CD14-positive monocyte (primary cell): Measurements from ENCODE around the gene CCDC78. TPM values are rescaled to one million over a fixed set of nuclear protein-coding genes. Genes with fewer than 3 reads are reported as not detected.
A peak's percentile ranks its signal among the peaks of the same experiment; 100 is the strongest.

Experiments
- DNase-seq, 3 donors: peaks; one replicate each; pipeline ENCODE4 v3.0.0-alpha.2; 2011 to 2022
- H2AFZ ChIP-seq: 2 replicates; pipeline ENCODE4 v1.6.0; 2012; ENCODE audit warnings: mild to moderate bottlenecking, low read depth, low read length, inconsistent platforms; ENCODE audit not compliant: insufficient read depth, poor library complexity, severe bottlenecking
- H3K27ac ChIP-seq, 2 donors: 1 replicate in 1 of 2; 2 replicates in 1 of 2; pipeline ENCODE4 v1.5.1; 2012 to 2013; ENCODE audit warnings: low read length in 2 of 2, control low read depth in 1 of 2, inconsistent platforms in 1 of 2, low read depth in 1 of 2, mild to moderate bottlenecking in 1 of 2
- H3K27me3 ChIP-seq, 2 donors: one replicate each; pipeline versions ENCODE4 v1.6.0 to v1.6.1; 2011 to 2013; ENCODE audit warnings: low read length in 2 of 2; ENCODE audit not compliant: control insufficient read depth in 2 of 2, insufficient read depth in 2 of 2
- H3K36me3 ChIP-seq, 2 donors: replicated peaks in 1 of 2; 1 replicate in 1 of 2; 2 replicates in 1 of 2; pipeline versions ENCODE4 v1.5.1 to v1.6.1; 2012 to 2013; ENCODE audit warnings: low read length in 2 of 2, control low read depth in 1 of 2, inconsistent platforms in 1 of 2, mild to moderate bottlenecking in 1 of 2; ENCODE audit not compliant: insufficient read depth in 2 of 2, control insufficient read depth in 1 of 2
- H3K4me1 ChIP-seq, 2 donors: 1 replicate in 1 of 2; 2 replicates in 1 of 2; pipeline versions ENCODE4 v1.5.1 to v1.6.1; 2012 to 2013; ENCODE audit warnings: low read length in 2 of 2, control low read depth in 1 of 2, inconsistent platforms in 1 of 2, mild to moderate bottlenecking in 1 of 2, moderate library complexity in 1 of 2; ENCODE audit not compliant: insufficient read depth in 2 of 2, control insufficient read depth in 1 of 2
- H3K4me2 ChIP-seq: replicated peaks from 2 replicates; pipeline ENCODE3; 2012; ENCODE audit warnings: low read length, moderate library complexity, mild to moderate bottlenecking; ENCODE audit not compliant: poor library complexity, severe bottlenecking; ENCODE audit errors: extremely low read depth
- H3K4me3 ChIP-seq, 3 experiments: fragments of 200-600 bp in 1 of 3; sonication (generic) in 1 of 3; replicated peaks in 1 of 3; 1 replicate in 2 of 3; 2 replicates in 1 of 3; pipeline ENCODE4 v1.5.1; 2011 to 2013; ENCODE audit warnings: low read length in 3 of 3, mild to moderate bottlenecking in 3 of 3, control low read depth in 2 of 3, low read depth in 2 of 3, inconsistent platforms in 1 of 3, moderate library complexity in 1 of 3
- H3K79me2 ChIP-seq: 2 replicates; pipeline ENCODE4 v1.6.0; 2012; ENCODE audit warnings: mild to moderate bottlenecking, control low read depth, inconsistent platforms, low read length, moderate library complexity; ENCODE audit not compliant: insufficient read depth
- H3K9ac ChIP-seq: 2 replicates; pipeline ENCODE4 v1.6.0; 2017; ENCODE audit warnings: low read length, mild to moderate bottlenecking; ENCODE audit not compliant: insufficient read depth, poor library complexity, severe bottlenecking
- H3K9me3 ChIP-seq, 2 donors: replicated peaks in 1 of 2; 1 replicate in 1 of 2; 2 replicates in 1 of 2; pipeline versions ENCODE4 v1.5.1 to v1.6.1; 2012 to 2013; ENCODE audit warnings: low read length in 2 of 2, control low read depth in 1 of 2; ENCODE audit not compliant: control insufficient read depth in 1 of 2, insufficient read depth in 1 of 2
- H4K20me1 ChIP-seq: 2 replicates; pipeline ENCODE4 v1.6.0; 2012; ENCODE audit warnings: mild to moderate bottlenecking, low read length, control low read depth, moderate library complexity; ENCODE audit not compliant: insufficient read depth
- H3K27ac Mint-ChIP-seq, 7 donors: one replicate each; pipeline ENCODE4 v1.8.0; 2020; ENCODE audit warnings: mild to moderate bottlenecking in 7 of 7, mixed read lengths in 7 of 7, moderate library complexity in 6 of 7, inconsistent platforms in 2 of 7
- H3K27me3 Mint-ChIP-seq, 3 donors: one replicate each; pipeline ENCODE4 v1.8.0; 2021 to 2022; ENCODE audit warnings: low read depth in 3 of 3, mild to moderate bottlenecking in 3 of 3, mixed read lengths in 3 of 3, moderate library complexity in 3 of 3, inconsistent platforms in 1 of 3
- H3K36me3 Mint-ChIP-seq, 2 donors: one replicate each; pipeline ENCODE4 v1.8.0; 2020; ENCODE audit warnings: mixed read lengths in 2 of 2, inconsistent platforms in 1 of 2, mild to moderate bottlenecking in 1 of 2
- H3K4me1 Mint-ChIP-seq: one replicate; pipeline ENCODE4 v1.8.0; 2020; ENCODE audit warnings: mild to moderate bottlenecking, mixed read lengths
- H3K4me3 Mint-ChIP-seq, 2 donors: one replicate each; pipeline ENCODE4 v1.8.0; 2020; ENCODE audit warnings: mild to moderate bottlenecking in 2 of 2, mixed read lengths in 2 of 2, moderate library complexity in 1 of 2
- H3K9me3 Mint-ChIP-seq, 7 donors: one replicate each; pipeline ENCODE4 v1.8.0; 2020 to 2022; ENCODE audit warnings: mixed read lengths in 7 of 7, mild to moderate bottlenecking in 6 of 7, moderate library complexity in 6 of 7, inconsistent platforms in 2 of 7
- WGBS: methylation state at CpG from one replicate; pipeline ENCODE4 v1.1.5; 2013; ENCODE audit warnings: missing lambda C conversion rate; ENCODE audit not compliant: insufficient coverage; 5-methylcytosine and 5-hydroxymethylcytosine counted together
- intact Hi-C, 2 donors: fragments of 100-400 bp; cut with micrococcal nuclease; formaldehyde crosslinking; loops; one replicate each; pipeline versions ENCODE4 v1.15.0 to v1.15.1; 2023
- polyA plus RNA-seq, 3 donors: library from polyadenylated mRNA; depleted of rRNA in 1 of 3; unstranded in 2 of 3; stranded (reverse) in 1 of 3; fragments of 300-500 nt in 2 of 3; fragments of >200 nt in 1 of 3; fragmentation: Illumina TruSeq in 2 of 3; gene quantifications; 1 replicate in 2 of 3; 2 replicates in 1 of 3; pipeline ENCODE4 v1.2.3, GENCODE V29; 2012 to 2021
- TF ChIP-seq, protein P1 (sequence below): fragments of 200-600 bp; IDR thresholded peaks from one replicate; pipeline ENCODE4 v1.8.0; 2022; ENCODE audit warnings: antibody characterized with exemption, mild to moderate bottlenecking

Gene CCDC78
- polyA plus RNA-seq, 3 donors = 0.96 TPM; not detected in 2

GRCh38 chr16:764848-765487 lies 38.7 kb upstream of the CCDC78 start:
- H3K79me2 ChIP-seq = no peaks in the 10 kb centered on the region
- no peak overlapping the region for H2AFZ ChIP-seq
- no peak overlapping the region for H3K4me2 ChIP-seq
- Mint-ChIP-seq H3K4me3 (no peak overlapping the region), H3K27ac (peak overlapping the region in 1 of 7 donors; percentile 77), H3K9me3 (no peaks in the 10 kb centered on the region), H3K27me3 (peaks cover 0 to 11% (median 1%) of the 10 kb centered on the region in 3 donors), H3K36me3 (no peaks in the 10 kb centered on the region), H3K4me1 (no peaks in the 10 kb centered on the region)
- H3K4me3 ChIP-seq = no peak overlapping the region
- peaks cover 0 to 2% of the 10 kb centered on the region in 2 donors for H3K27me3 ChIP-seq
- H3K4me1 ChIP-seq = no peaks in the 10 kb centered on the region
- no peaks in the 10 kb centered on the region for H3K9me3 ChIP-seq
- H3K9ac ChIP-seq = no peak overlapping the region
- H3K27ac ChIP-seq = no peak overlapping the region
- H3K36me3 ChIP-seq = no peaks in the 10 kb centered on the region
- no peaks in the 10 kb centered on the region for H4K20me1 ChIP-seq
- no peak for DNase-seq
- intact Hi-C loops = no loop called here
- 95% methylated on average over 34 of the region's 38 CpGs for WGBS
- TF ChIP-seq, protein P1, sequence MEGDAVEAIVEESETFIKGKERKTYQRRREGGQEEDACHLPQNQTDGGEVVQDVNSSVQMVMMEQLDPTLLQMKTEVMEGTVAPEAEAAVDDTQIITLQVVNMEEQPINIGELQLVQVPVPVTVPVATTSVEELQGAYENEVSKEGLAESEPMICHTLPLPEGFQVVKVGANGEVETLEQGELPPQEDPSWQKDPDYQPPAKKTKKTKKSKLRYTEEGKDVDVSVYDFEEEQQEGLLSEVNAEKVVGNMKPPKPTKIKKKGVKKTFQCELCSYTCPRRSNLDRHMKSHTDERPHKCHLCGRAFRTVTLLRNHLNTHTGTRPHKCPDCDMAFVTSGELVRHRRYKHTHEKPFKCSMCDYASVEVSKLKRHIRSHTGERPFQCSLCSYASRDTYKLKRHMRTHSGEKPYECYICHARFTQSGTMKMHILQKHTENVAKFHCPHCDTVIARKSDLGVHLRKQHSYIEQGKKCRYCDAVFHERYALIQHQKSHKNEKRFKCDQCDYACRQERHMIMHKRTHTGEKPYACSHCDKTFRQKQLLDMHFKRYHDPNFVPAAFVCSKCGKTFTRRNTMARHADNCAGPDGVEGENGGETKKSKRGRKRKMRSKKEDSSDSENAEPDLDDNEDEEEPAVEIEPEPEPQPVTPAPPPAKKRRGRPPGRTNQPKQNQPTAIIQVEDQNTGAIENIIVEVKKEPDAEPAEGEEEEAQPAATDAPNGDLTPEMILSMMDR = no peak

- no peaks in the 10 kb centered on the region for H3K36me3 Mint-ChIP-seq
- H3K4me1 ChIP-seq = no peaks in the 10 kb centered on the region
- no peak overlapping the region for H3K4me3 Mint-ChIP-seq
- no peaks in the 10 kb centered on the region for H3K36me3 ChIP-seq
- H3K79me2 ChIP-seq = no peaks in the 10 kb centered on the region
- no peaks in the 10 kb centered on the region for H3K4me1 Mint-ChIP-seq
- 87% methylated on average over 8 of the region's 20 CpGs for WGBS
- no peak overlapping the region for H3K4me3 ChIP-seq
- H3K27me3 ChIP-seq = peaks cover 0 to 2% of the 10 kb centered on the region in 2 donors
- H3K9me3 Mint-ChIP-seq = no peaks in the 10 kb centered on the region
- no peak overlapping the region for H3K9ac ChIP-seq
- TF ChIP-seq, protein P1 = no peak
- intact Hi-C loops = no loop called here
- H3K4me2 ChIP-seq = no peak overlapping the region
- H4K20me1 ChIP-seq = no peaks in the 10 kb centered on the region
- no peak overlapping the region for H2AFZ ChIP-seq
- H3K27ac ChIP-seq = no peak overlapping the region
- H3K27ac Mint-ChIP-seq = no peak overlapping the region
- no peaks in the 10 kb centered on the region for H3K9me3 ChIP-seq
- H3K27me3 Mint-ChIP-seq = peaks cover 0 to 10% (median 1%) of the 10 kb centered on the region in 3 donors
- DNase-seq = no peak
Observed at GRCh38 chr16:764184-764750, 38.0 kb upstream of the CCDC78 start.
